Neutrophil (primary cell): Measurements from ENCODE around the gene SLC35F1.

Experiments used
- H3K27ac ChIP-seq: fragments of 200-600 bp; sonication (generic); 2 replicates; pipeline ENCODE4 v1.5.1; 2016; ENCODE audit warnings: mild to moderate bottlenecking, moderate library complexity
- H3K27me3 ChIP-seq: fragments of 200-600 bp; sonication (generic); 2 replicates; pipeline ENCODE4 v1.6.0; 2016; ENCODE audit warnings: mild to moderate bottlenecking
- H3K36me3 ChIP-seq: fragments of 200-600 bp; sonication (generic); 2 replicates; pipeline ENCODE4 v1.5.1; 2017
- H3K4me1 ChIP-seq, 2 experiments: fragments of 200-600 bp in 1 of 2; sonication (generic) in 1 of 2; 1 replicate in 1 of 2; 2 replicates in 1 of 2; pipeline versions ENCODE4 v1.5.1 to v1.6.1; 2013 to 2016; ENCODE audit warnings: low read depth in 1 of 2, low read length in 1 of 2, mild to moderate bottlenecking in 1 of 2, moderate library complexity in 1 of 2; ENCODE audit not compliant: control insufficient read depth in 1 of 2, insufficient read depth in 1 of 2
- H3K4me3 ChIP-seq, 2 experiments: fragments of 200-600 bp in 1 of 2; sonication (generic) in 1 of 2; 1 replicate in 1 of 2; 2 replicates in 1 of 2; pipeline ENCODE4 v1.5.1; 2013 to 2016; ENCODE audit warnings: low read depth in 1 of 2, low read length in 1 of 2, mild to moderate bottlenecking in 1 of 2, moderate library complexity in 1 of 2
- H3K9me3 ChIP-seq: fragments of 200-600 bp; sonication (generic); 2 replicates; pipeline ENCODE4 v1.5.1; 2016
- CTCF ChIP-seq: fragments of 200-600 bp; sonication (generic); IDR thresholded peaks from 2 replicates; pipeline ENCODE4 v1.5.1; 2016; ENCODE audit warnings: antibody characterized with exemption

SLC35F1 gene

DNA sequence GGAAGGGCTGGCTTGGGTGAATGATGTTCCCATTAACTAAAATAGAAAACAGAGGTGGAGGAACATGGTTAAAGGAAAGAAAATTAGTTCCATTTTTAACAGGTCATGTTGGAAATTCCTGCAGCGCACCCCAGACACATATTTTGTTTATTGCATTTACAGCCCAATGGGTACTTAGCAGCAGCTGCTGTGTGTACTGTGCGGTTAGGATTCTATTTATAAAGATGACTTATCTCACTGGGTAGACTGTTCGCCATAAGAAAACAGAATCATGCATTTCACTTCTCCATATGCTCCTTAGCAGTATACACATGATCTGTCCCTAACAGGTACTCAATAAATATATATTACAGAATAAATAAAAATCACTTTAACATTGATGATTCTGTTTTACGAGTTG, 135.8 kb downstream of the SLC35F1 start:
- no peak for TF ChIP-seq CTCF
- H3K4me3 ChIP-seq: no peak overlapping the region
- no peaks in the 10 kb centered on the region for H3K4me1 ChIP-seq
- no peaks in the 10 kb centered on the region for H3K9me3 ChIP-seq
- no peaks in the 10 kb centered on the region for H3K27me3 ChIP-seq
- no peaks in the 10 kb centered on the region for H3K36me3 ChIP-seq
- H3K27ac ChIP-seq: no peak overlapping the region

DNA sequence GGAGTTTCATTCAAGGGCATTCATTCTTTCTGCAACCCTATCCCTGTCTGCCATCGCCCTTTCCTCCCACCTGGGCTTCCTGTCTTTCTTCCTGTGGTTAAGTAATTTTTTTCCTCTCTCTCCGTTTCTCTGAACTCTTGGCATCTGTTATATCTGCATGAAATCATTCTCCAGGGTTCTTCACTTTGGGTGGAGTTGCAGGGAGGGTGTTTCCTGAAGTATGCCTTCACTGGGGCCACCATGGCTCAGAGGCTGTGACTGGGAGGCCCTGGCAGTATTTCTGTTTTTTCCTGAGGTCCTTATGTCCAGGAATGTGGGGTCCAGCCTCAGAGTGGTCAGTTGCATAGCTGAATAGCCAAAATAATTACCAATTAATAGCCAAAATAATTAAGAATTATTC, 137.2 kb downstream of the SLC35F1 start:
- H3K4me3 ChIP-seq: no peak overlapping the region
- H3K27ac ChIP-seq: no peak overlapping the region
- no peaks in the 10 kb centered on the region for H3K36me3 ChIP-seq
- no peaks in the 10 kb centered on the region for H3K4me1 ChIP-seq
- H3K9me3 ChIP-seq: no peaks in the 10 kb centered on the region
- H3K27me3 ChIP-seq: no peaks in the 10 kb centered on the region
- TF ChIP-seq CTCF: no peak

GRCh38 chr6:118054082-118054481, 147.0 kb downstream of the SLC35F1 start:
- no peaks in the 10 kb centered on the region for H3K9me3 ChIP-seq
- no peaks in the 10 kb centered on the region for H3K36me3 ChIP-seq
- TF ChIP-seq CTCF: no peak
- no peaks in the 10 kb centered on the region for H3K4me1 ChIP-seq
- no peak overlapping the region for H3K4me3 ChIP-seq
- H3K27me3 ChIP-seq: no peaks in the 10 kb centered on the region
- H3K27ac ChIP-seq: no peak overlapping the region

- Histone ChIP-seq H3K4me3 (no peak overlapping the region), H3K27me3 (no peaks in the 10 kb centered on the region), H3K9me3 (no peaks in the 10 kb centered on the region), H3K36me3 (no peaks in the 10 kb centered on the region), H3K27ac (no peak overlapping the region), H3K4me1 (no peaks in the 10 kb centered on the region)
- TF ChIP-seq CTCF: no peak
Observed at GRCh38 chr6:118061666-118062065, 154.6 kb downstream of the SLC35F1 start.

- H3K27ac ChIP-seq: no peak overlapping the region
- H3K36me3 ChIP-seq: no peaks in the 10 kb centered on the region
- no peaks in the 10 kb centered on the region for H3K4me1 ChIP-seq
- no peak overlapping the region for H3K4me3 ChIP-seq
- no peaks in the 10 kb centered on the region for H3K9me3 ChIP-seq
- no peaks in the 10 kb centered on the region for H3K27me3 ChIP-seq
- no peak for TF ChIP-seq CTCF
Observed at GRCh38 chr6:118080547-118080946, 173.5 kb downstream of the SLC35F1 start.

DNA sequence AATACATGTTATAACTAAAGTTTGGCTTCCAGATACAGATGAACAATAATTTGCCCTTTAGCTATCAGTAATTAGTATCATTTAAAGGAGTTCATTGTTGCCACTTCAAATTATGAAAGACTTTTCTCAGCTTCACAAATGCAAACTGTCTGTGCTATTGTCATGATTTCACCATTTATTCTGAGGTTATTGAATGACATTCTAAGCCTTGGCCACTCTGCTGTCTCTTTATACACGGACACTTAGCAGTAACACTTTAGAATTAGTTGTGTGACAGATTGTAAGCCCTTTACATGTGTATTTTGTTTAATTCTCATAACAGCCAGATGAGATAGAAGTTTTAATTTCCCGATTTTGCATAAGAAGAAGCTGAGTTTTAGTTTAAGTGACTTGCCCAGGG, 176.6 kb downstream of the SLC35F1 start:
- no peaks in the 10 kb centered on the region for H3K27me3 ChIP-seq
- no peaks in the 10 kb centered on the region for H3K9me3 ChIP-seq
- TF ChIP-seq CTCF: no peak
- no peaks in the 10 kb centered on the region for H3K36me3 ChIP-seq
- H3K4me3 ChIP-seq: no peak overlapping the region
- no peak overlapping the region for H3K27ac ChIP-seq
- H3K4me1 ChIP-seq: no peaks in the 10 kb centered on the region
